Esophagus muscularis mucosa (tissue), 4 donors: Measurements from ENCODE around the gene STMND1. TPM values are rescaled to one million over a fixed set of nuclear protein-coding genes. Genes with fewer than 3 reads are reported as not detected.

Source experiments
- DNase-seq: peaks from one replicate; pipeline ENCODE4 v3.0.0-alpha.2; 2017; ENCODE audit errors: extremely low spot score
- H3K27ac ChIP-seq, 4 donors: fragments of 200-600 bp; sonication (generic); replicated peaks in 1 of 4; 1 replicate in 3 of 4; 2 replicates in 1 of 4; pipeline ENCODE4 v1.5.1; 2016 to 2019; ENCODE audit warnings: mild to moderate bottlenecking in 1 of 4
- H3K27me3 ChIP-seq, 4 donors: fragments of 200-600 bp; sonication (generic); one replicate each; pipeline versions ENCODE4 v1.5.1 to v1.6.0; 2016 to 2019
- H3K36me3 ChIP-seq, 4 donors: fragments of 200-600 bp; sonication (generic); one replicate each; pipeline ENCODE4 v1.5.1; 2016 to 2019
- H3K4me1 ChIP-seq, 4 donors: fragments of 200-600 bp; sonication (generic); one replicate each; pipeline ENCODE4 v1.5.1; 2016 to 2019
- H3K4me3 ChIP-seq, 4 donors: fragments of 200-600 bp; sonication (generic); 1 replicate in 2 of 4; 2 replicates in 2 of 4; pipeline ENCODE4 v1.5.1; 2016 to 2019; ENCODE audit warnings: mild to moderate bottlenecking in 4 of 4, moderate library complexity in 1 of 4
- H3K9me3 ChIP-seq, 4 donors: fragments of 200-600 bp; sonication (generic); 1 replicate in 3 of 4; 2 replicates in 1 of 4; pipeline ENCODE4 v1.5.1; 2016 to 2019
- CTCF ChIP-seq, 3 experiments: fragments of 200-600 bp in 2 of 3; fragments of 450-650 bp in 1 of 3; sonication (generic) in 2 of 3; IDR thresholded peaks; one replicate each; pipeline ENCODE4 v1.5.1; 2017 to 2019; ENCODE audit warnings: antibody characterized with exemption in 3 of 3, mild to moderate bottlenecking in 2 of 3, moderate library complexity in 1 of 3
- EP300 ChIP-seq: sonication (generic); formaldehyde crosslinking; IDR thresholded peaks from one replicate; pipeline ENCODE4 v1.6.1; 2017; ENCODE audit warnings: antibody characterized with exemption
- POLR2A ChIP-seq: fragments of 450-650 bp; IDR thresholded peaks from one replicate; pipeline ENCODE4 v1.6.1; 2017; ENCODE audit warnings: antibody characterized with exemption, moderate library complexity, mild to moderate bottlenecking, low read depth
- POLR2AphosphoS5 ChIP-seq, 2 donors: sonication (generic); formaldehyde crosslinking; IDR thresholded peaks; one replicate each; pipeline ENCODE4 v1.6.1; 2017; ENCODE audit warnings: antibody characterized with exemption in 2 of 2
- WGBS: methylation state at CpG from one replicate; pipeline ENCODE4 v1.1.5; 2018; 5-methylcytosine and 5-hydroxymethylcytosine counted together
- intact Hi-C: fragments of 100-400 bp; cut with DNase I; formaldehyde crosslinking; loops from one replicate; pipeline ENCODE4 v1.15.1; 2023
- total RNA-seq, 4 donors: library from RNA; depleted of rRNA; stranded (reverse); fragments of >200 nt; gene quantifications; one replicate each; pipeline versions ENCODE4 v1.1.0 to v1.2.1, GENCODE V29; 2016

The STMND1 gene
- total RNA-seq, 4 donors from 2014 or later, result not detected

GRCh38 chr6:17116117-17116440 is 14.2 kb downstream of the STMND1 start:
- intact Hi-C loops, result no loop called here
- Histone ChIP-seq H3K27me3 (no peaks in the 10 kb centered on the region), H3K36me3 (no peaks in the 10 kb centered on the region), H3K27ac (no peak overlapping the region), H3K4me3 (no peak overlapping the region), H3K9me3 (no peaks in the 10 kb centered on the region), H3K4me1 (peaks cover 0 to 2% (median 0%) of the 10 kb centered on the region in 4 donors)
- no peak for TF ChIP-seq POLR2A
- no peak for TF ChIP-seq EP300
- TF ChIP-seq CTCF (IDR thresholded peaks at IDR 0.05), result no peak
- no peak for TF ChIP-seq POLR2AphosphoS5 (IDR thresholded peaks at IDR 0.05)
- WGBS, result 77% methylated on average over 2 of the region's 2 CpGs
- no peak for DNase-seq

GRCh38 chr6:17120019-17120418 is 18.2 kb downstream of the STMND1 start:
- 77% methylated on average over 6 of the region's 6 CpGs for WGBS
- TF ChIP-seq POLR2A (no peak), POLR2AphosphoS5 (IDR thresholded peaks at IDR 0.05) (no peak), CTCF (IDR thresholded peaks at IDR 0.05) (no peak), EP300 (no peak)
- H3K27me3 ChIP-seq, result no peaks in the 10 kb centered on the region
- no peak for DNase-seq
- intact Hi-C loops, result no loop called here
- H3K4me1 ChIP-seq, result peaks cover 0 to 2% (median 0%) of the 10 kb centered on the region in 4 donors
- H3K9me3 ChIP-seq, result no peaks in the 10 kb centered on the region
- H3K4me3 ChIP-seq, result no peak overlapping the region
- H3K27ac ChIP-seq, result no peak overlapping the region
- no peaks in the 10 kb centered on the region for H3K36me3 ChIP-seq

- Histone ChIP-seq H3K4me1 (no peaks in the 10 kb centered on the region), H3K36me3 (no peaks in the 10 kb centered on the region), H3K4me3 (no peak overlapping the region), H3K9me3 (no peaks in the 10 kb centered on the region), H3K27me3 (no peaks in the 10 kb centered on the region), H3K27ac (no peak overlapping the region)
- intact Hi-C loops, result no loop called here
- TF ChIP-seq CTCF (IDR thresholded peaks at IDR 0.05) (no peak), EP300 (no peak), POLR2A (no peak), POLR2AphosphoS5 (IDR thresholded peaks at IDR 0.05) (no peak)
- DNase-seq, result no peak
- 73% methylated on average over 4 of the region's 4 CpGs for WGBS
Observed at GRCh38 chr6:17125407-17125806, 23.6 kb downstream of the STMND1 start.

- 69% methylated on average over 3 of the region's 3 CpGs for WGBS
- TF ChIP-seq EP300 (no peak), CTCF (IDR thresholded peaks at IDR 0.05) (no peak), POLR2A (no peak), POLR2AphosphoS5 (IDR thresholded peaks at IDR 0.05) (no peak)
- Histone ChIP-seq H3K4me3 (no peak overlapping the region), H3K27me3 (no peaks in the 10 kb centered on the region), H3K9me3 (peaks cover 0 to 21% (median 6%) of the 10 kb centered on the region in 4 donors), H3K4me1 (no peaks in the 10 kb centered on the region), H3K36me3 (no peaks in the 10 kb centered on the region), H3K27ac (no peak overlapping the region)
- DNase-seq, result no peak
- intact Hi-C loops, result no loop called here
Observed at GRCh38 chr6:17130786-17131185, 28.9 kb downstream of the STMND1 start.

- no peak for DNase-seq
- H3K27me3 ChIP-seq, result no peaks in the 10 kb centered on the region
- intact Hi-C loops, result no loop called here
- TF ChIP-seq CTCF (IDR thresholded peaks at IDR 0.05) (no peak), POLR2A (no peak), EP300 (no peak), POLR2AphosphoS5 (IDR thresholded peaks at IDR 0.05) (no peak)
- no peak overlapping the region for H3K4me3 ChIP-seq
- no peak overlapping the region for H3K27ac ChIP-seq
- peaks cover 0 to 25% (median 10%) of the 10 kb centered on the region in 4 donors for H3K9me3 ChIP-seq
- no peaks in the 10 kb centered on the region for H3K4me1 ChIP-seq
- no peaks in the 10 kb centered on the region for H3K36me3 ChIP-seq
Observed at GRCh38 chr6:17132967-17133366, 31.1 kb downstream of the STMND1 start.
